HG02884 (cell line): ENCODE results near the gene HOXA7.

Source experiments
- ATAC-seq: cut with Tn5 transposase; IDR thresholded peaks from one replicate; pipeline ENCODE4 v1.9.1; 2021; ENCODE audit warnings: mild to moderate bottlenecking, moderate library complexity; ENCODE audit not compliant: unreplicated experiment

Gene HOXA7

DNA sequence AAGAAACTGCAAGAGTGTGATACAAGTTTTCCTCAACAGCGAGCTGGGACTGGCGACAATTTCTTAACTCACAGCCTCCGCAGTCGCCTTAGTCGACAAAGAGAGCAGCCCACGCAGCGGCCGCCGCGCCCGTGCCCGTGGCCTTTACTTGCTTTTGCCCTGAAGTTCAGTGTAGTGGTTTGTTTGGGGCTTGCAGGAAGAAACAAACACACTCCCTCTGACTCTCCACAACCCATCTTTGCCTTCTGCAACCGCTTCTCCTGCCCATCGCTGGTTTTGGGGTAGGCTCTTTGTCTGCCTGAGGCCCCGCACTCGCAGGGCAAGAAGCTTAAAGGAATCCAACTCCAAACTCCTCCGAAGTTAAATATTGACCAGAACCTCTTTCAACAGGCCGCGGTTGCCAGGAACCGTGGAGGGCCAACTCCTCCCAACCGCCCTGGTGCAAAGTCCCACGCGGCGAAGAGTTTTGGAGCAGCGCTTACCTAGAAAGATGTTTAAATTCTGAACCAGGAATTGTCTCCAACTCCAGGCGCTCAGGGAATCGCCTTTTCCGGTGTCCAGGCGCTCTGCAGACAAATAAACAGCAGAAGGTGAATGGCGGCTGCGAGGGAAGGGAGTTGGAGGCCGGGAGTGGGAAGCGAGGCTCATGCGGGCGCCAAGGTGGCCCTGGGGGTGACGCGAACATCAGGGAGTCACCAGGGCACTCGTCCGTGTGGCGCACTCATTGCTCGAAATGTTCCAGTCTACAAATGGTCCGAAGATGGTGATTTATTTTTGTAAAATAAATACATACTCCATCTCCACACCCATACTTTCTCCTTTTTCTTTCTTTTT is 34.2 kb downstream of the HOXA7 start:
- ATAC-seq = no peak

DNA sequence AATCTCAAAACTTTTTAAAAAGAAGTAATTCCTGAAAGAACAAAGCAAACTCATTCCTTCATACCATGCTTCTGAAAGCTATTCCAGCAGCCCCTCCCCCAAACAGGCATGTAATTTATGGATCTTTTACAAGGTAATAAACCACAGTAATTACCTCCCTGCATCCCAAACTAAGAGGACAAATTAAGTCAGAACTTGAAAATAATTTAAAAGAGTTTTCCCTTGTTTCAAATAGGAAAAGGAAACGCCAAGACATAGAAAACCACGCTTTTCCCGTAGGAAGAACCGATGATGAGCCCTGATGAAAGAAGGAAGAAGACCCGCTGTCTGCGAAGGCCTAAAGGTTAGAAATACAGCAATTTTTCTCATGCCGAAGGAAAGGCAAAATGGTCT is 34.8 kb downstream of the HOXA7 start:
- ATAC-seq = no peak

DNA sequence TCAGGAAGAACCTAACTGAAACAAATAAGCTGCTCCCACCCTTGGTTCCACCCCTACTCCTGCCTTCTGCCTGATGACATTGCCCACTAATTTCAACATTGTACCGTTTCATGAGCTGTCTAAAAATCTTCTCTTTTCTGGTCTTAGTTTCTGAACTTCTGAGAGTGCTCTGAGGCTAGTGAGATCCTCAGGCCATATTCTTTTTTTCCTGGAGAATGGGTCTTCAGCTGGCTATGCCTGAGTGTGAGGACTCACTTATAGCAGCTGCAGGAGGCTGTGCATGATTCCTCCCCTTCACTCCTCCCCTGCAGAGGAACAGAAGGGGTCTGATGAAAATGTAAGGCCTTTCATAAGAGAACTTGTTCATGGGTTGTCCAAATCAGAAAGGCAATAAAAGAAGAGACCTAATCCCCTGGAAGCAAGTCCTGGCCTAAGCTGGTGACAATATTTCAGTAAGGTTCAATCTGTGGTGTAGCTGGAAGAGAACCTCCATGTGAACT is 37.0 kb downstream of the HOXA7 start:
- ATAC-seq = no peak

DNA sequence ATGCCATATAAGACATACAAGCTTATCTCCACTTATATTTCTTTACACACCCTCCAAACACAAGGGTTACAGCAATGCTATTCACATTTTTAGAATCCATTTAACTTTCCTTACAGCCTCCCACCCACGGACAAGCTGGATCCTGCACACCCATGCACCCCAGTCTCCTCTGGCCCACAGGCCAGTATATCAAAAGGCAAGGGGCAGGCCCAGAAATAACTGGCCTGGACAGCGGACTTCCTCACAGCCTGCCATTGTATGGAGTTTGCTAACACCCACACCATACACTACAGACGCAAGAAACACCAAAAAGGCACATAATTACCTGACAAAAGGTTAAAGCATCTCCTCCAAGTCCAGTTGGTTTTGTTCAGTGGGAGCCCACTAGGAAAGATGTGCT is 37.9 kb downstream of the HOXA7 start:
- no peak for ATAC-seq

DNA sequence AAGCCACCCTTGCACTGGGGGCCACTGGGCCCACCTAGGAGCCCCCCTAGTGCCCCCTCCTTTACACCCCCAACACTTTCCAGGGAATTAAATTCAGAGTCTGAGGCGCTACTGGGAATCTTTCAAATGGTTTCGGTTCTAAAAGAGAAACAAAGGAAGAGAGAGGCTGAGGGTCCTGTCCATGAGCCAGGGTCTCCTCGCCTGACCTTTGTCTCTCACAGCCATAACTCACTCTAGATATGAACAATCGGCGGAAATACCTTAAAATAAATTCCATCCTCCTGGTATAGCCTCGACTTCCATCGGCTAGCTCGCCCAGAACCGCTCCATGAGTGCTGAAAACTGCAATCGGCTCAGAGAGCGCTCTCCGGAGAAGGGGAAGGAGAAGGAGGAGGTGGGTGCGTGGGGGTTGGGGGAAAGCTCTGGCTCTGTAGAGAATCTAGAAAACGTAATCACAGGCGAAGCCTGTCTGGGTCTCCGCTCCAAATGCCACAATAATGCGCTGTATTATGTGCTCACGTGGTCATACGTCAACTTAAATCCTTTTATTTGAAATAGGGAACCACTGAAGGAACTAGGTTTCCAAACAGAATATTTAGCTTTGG is 38.5 kb downstream of the HOXA7 start:
- no peak for ATAC-seq

DNA sequence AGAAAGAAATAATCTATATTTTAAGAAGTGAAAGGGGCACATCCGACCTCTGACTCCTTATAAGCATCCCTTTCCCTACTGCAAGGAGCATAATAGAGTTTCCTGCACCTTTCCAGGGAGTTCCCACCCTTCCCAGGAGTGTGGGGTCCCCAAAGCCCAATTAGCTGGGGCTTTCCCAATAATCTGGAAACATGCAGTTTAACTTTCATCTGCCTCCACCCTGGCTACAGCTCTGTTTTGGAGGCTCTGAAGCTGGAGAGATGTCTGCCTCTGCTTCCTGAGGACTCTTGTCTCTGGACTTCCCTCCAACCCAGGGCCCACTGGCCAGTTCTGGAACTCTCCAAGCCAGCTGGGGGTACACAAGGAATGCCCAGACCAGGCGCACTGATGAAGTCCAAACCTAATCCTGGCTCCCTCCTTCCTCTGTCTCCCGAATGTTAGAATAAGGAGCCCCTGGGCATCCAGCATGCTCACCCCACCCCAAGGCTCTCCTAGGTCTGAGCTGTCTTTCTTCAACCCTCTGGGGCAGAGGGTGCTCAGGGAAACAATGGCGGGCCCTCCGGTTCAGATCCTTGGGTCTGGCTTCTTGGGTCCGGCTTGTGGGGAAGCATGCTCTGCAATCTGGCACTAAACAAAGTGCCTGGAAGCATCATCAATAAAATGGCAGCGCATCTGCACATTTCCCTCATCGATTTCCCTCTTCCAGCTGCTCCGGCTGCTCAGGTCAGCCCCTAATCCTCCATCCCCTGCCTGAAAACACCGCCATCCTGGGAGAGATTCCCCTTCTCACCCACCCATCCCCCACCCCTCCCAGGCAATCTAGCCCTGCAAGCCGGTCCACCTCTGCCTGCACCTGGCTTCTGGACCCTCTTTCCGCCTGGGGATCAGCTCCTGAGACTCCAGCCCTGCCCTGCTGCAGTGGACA is 39.3 kb downstream of the HOXA7 start:
- ATAC-seq = no peak

DNA sequence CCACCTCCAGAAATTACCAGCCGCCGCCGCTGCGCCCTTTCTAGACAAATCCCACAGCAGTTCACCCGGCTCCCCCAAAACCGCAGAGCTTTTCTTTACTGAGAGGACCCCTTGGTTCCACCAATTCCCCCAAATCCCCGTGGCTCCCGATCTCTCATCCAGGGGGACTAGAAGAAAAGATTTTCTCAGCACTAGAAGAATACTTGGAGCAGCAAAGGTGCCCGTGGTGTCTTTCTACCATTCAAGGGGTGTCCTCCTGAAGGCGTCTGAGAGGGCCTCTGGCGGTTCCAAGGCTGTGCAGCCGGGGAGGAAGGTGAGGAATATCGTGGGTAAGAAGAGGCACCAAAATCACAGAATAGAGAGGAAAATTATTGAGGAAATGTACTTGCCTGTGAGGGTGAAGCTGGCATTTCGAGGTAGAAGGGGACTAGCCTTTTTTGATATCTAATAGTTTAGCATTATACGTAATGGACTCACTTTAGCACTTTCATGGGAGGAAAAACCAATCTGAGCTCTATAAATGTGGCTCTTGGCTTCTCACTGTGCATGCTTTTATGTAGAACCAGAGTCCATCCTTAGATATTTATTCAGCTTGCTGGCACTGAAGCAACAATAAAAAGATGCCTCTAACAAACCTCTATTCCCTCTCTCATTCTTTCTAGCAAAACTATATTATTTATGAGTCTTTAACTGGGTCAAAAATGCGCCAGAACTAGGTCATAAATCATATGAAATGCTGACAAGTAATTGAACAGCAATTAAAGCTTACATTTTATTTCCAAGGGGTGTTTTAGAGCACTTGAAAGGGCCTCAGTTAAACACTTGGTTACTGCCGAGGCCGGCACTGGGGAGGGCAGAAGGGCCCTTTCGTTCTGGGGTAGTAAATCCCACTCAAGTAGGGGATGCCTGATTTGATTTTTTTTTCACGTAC is 40.2 kb downstream of the HOXA7 start:
- ATAC-seq = no peak

DNA sequence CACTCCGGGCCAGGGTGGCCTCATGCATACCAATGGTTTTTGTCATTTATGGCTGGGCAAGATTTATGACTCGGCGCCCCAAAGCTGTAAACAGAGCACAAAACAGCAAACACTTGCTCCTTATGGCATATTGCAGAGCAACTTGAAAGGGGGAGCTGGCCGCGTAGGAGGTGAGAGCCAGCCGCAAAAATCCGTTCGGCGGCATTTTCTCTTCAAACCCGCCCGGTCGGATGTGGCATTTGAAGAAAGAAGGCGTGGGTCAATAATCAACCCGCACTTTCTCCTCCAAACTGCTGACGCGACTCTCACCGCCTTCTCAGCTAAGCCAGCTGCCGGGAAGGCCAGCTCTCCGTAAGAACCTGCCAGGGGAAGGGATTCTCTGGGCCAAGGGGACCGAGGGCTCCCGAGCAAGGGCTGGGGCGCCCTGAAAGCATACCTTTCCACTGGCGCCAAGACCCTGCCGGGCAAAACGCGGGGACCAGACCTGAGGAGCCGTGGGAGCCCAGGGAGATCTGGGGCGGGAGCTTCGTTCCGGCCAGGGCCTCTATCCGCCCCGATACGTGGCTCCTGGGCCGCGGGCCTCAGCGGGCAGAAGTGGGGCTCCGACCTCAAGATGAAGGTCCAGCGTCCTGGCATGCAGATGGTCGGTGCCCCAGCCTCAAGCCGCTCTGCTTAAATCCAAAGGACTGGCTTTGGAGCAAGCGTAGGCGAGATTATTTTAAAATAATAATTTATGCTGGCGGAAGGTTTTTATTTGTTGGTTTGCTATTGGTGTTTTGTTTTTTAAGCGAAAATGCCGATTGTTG is 41.1 kb downstream of the HOXA7 start:
- ATAC-seq = no peak

DNA sequence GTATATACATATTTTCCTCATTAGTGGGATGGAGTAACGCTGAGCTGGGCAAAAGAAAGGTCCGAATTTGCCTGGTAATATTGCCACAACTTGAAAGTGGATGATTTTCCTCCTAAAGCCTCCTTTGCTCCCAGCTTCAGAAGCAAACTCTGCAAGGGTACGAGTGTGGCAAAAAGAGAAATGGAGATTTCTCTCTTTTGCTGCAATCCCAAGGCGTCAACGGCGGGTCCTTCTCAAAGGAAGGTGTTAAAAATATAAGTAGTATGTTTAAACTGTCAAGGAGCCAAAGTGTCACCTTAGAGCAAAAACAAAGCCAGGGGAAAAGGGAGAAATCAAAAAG is 41.6 kb downstream of the HOXA7 start:
- no peak for ATAC-seq

DNA sequence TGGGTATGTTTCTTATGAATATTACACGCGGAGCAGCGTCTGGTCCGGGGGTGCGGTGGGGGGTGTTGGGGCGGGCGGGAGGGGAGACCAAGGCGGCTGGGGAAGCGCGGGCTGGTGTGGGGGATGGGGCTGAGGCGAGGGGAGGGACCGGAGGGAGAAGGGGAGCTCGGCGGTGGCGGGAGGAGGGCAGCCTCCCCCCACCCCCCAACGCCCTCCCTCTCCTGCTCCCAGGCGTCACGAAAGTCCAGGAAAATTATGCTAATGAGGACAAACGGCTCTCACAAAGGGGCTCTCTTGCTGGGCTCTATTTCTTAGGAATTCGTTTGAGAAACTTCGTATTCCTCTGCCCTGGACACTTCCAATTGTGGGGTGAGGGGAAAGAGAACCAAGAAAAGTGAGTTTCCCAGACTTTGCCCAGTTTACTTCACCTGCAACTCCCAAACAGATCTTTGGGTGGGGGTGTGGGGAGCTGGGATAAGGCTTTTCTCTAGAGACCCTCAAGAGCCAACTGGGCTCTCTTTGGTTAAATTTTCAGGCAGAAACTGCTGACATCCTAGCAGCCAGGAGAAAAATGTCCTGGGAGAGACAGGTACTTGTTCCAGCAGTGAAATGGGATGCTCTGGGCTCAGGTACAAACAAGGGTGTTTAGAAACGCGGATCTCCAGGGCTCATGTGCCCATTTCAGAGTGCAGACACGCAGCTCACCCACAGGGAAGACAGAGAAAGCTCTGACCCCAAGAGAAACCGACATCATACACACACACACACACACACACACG is 42.3 kb downstream of the HOXA7 start:
- no peak for ATAC-seq

DNA sequence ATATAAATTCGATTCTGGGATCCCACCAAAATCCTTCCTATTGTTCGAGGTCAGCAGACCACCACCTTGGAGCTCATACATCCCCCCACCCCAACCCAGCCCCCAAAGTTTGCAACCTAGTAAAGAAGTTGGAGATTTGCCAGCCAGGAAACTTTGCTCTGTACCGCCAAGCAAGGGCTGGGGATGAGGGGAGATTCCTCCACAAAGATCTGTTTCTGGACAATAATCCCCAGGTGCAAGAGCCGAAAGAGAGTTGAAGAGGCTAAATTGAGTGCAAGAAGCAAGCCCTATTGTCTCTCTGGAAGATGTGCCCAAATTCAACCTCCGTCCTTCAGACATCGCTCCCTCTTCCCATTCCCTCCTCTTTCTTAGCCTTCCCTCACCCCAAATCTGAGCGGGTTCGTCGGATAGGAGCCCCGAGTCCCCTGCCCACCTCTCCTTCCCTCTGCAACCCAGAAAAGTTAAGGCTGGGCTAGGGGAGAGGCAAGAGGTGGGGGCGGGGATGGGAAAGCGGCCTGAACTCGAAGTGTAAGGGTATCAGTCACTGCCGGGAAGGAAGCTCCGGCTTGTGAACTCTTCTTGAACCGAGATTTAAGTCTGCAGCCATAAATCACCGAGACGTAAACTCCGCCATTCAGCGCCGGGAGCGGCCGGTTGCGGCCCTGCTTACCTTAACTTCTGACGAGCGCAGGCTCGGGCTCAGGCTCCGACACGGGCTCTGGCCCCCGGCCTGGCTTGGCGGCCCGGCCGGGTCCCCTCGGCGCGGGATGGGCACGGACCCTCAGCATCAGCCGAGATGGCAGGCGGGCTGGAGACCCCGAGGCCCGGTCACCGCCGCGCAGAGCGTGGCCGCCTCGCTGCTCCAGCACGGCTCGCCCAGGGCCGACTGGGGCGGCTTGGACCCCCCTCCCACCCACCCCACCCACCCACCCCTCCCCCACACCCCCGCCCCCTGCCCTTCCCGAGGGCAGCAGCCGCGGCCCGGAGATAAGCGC is 43.2 kb downstream of the HOXA7 start:
- ATAC-seq = no peak

DNA sequence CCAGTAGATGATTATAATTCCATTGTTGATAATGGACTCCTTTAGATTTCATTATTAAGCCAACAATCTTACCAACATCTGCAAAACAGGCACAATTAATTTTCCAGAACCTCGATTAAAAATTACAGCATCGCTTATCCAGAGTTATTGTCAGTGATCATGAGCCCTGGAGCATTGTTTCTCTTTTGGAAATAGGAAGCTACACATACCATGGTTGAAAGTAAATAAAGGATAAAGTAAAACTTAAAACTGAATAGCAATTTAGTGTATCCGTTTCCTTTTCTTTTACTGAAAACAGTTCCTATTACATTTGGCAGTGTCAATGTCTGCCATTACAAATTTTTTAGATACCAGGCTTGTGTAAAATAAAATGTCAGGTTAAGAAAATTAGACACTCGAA is 44.1 kb downstream of the HOXA7 start:
- no peak for ATAC-seq

DNA sequence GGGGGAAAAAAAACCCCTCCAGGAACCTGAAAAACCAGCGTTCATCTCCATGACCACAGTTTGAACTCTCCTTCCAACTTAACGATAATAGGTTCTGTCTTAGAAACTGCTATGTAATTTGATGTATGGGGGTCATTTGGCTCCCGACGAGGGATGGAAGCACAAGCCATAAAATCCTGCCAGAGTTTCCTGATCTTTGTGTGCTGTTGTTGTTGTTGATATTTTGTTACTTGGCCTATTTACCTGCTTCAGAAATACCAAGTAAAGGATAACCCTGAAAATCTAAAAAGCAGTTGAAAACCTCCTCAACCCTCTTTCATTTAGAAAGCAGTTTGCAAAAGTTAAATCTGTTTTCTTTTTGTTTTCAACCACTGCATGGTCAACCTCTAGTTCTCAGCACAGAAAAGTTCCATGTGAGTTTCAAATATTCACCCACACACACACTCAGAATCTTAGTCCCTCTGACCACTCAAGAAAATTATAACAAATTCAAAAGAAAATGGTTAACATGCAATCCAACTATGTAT is 44.7 kb downstream of the HOXA7 start:
- no peak for ATAC-seq

DNA sequence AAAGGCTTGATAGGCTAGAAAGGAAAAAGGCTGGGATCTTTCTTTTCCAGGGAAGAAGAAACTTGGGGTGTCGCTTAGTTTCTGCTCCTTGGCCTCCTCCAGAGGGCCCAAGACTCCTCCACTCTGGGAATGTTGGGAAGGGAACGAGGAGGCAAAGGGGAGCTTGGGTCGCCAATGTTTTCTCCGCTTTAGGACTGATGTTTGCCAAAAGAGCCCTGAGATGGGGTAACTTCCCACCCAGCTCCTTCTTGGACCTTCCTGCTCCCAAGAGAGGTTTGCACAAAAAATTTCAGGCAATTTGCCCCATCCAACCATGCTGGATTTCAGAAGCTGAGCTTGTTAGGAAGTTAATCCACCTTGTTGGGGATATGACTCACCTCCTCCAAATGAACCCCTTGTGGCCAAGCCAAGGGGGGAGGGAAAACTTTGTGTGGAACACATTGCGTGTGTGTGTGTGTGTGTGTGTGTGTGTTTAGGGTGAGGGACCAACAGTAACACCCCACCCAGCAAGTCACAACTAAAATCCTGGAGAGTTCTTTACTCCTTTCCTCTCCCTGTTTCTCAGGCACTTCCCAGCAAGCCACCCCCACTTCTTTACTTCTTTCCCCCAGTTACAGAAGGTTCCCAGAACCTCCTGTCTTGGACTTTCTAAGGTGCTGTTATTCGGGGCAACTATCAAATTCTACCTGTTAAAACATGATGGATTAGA is 45.3 kb downstream of the HOXA7 start:
- ATAC-seq = no peak

DNA sequence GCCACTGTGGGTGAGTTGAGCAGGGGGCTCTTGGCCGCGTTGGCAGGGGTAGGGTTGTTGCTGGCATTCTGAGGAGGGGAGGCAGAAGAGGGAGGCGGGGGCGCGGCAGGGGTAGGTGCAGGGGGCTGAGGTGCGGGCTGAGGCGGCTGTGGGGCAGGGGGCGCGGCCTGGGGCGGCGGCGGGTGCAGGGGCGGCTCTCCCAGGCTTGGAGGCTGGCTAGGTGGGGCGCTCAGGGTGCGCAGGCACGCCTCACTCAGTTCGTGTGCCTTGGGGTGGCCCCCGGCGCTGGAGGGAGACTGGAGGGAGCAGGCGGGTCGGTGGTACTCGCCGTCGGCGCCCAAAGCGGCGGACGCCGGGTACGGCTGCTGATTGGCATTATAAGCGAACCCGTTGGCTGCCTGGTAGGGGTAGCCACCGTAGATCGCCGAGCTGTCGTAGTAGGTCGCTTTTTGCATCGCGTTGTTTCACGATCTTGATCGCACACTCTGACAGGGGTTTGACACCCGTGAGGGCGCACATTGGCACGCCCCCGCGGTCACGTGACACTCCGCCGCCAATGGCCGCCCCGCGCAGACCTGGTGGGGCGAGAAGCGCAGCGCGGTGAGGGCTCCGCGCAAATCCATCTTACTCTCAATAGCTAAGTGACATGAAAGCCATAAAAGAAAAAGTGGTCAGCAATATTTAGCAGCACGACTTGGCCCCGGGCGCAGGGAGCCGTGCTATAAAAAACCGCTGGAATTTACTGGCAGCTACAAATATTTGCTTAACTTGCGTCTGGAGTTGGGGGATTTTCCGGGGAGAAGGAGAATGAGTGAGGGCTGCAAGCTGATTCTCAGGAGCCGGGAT is 46.1 kb downstream of the HOXA7 start:
- ATAC-seq = no peak
